Activated T-helper 17 cell treated with anti-CD3 and anti-CD28 coated beads, Interleukin-2, amount 50 U/mL, for 72 hours (primary cell): ENCODE measurements around the gene HIPK2. TPM values are rescaled to one million over a fixed set of nuclear protein-coding genes. Genes with fewer than 3 reads are reported as not detected.
A peak's percentile ranks its signal among the peaks of the same experiment; 100 is the strongest.

Experiments
- ATAC-seq: fragments of 150-1000 bp; cut with Tn5 transposase; replicated peaks from 2 replicates; pipeline ENCODE4 v1.10.0; 2021; ENCODE audit warnings: mild to moderate bottlenecking, moderate library complexity
- H3K27ac Mint-ChIP-seq: one replicate; pipeline ENCODE4 v1.8.0; 2022; ENCODE audit warnings: mixed read lengths
- H3K27me3 Mint-ChIP-seq: one replicate; pipeline ENCODE4 v1.8.0; 2022; ENCODE audit warnings: mixed read lengths
- H3K36me3 Mint-ChIP-seq: one replicate; pipeline ENCODE4 v1.8.0; 2022; ENCODE audit warnings: low read depth, mild to moderate bottlenecking, mixed read lengths
- H3K4me1 Mint-ChIP-seq: one replicate; pipeline ENCODE4 v1.8.0; 2022; ENCODE audit warnings: mixed read lengths
- H3K4me3 Mint-ChIP-seq: one replicate; pipeline ENCODE4 v1.8.0; 2022; ENCODE audit warnings: mild to moderate bottlenecking, mixed read lengths
- H3K9me3 Mint-ChIP-seq: one replicate; pipeline ENCODE4 v1.8.0; 2022; ENCODE audit warnings: mixed read lengths
- total RNA-seq, 2 donors: library from RNA; stranded (reverse); gene quantifications; one replicate each; pipeline ENCODE4 v1.2.3, GENCODE V29; 2022

HIPK2 gene
- total RNA-seq, 2 donors from 2014 or later: 44.2 to 46.9 TPM

DNA sequence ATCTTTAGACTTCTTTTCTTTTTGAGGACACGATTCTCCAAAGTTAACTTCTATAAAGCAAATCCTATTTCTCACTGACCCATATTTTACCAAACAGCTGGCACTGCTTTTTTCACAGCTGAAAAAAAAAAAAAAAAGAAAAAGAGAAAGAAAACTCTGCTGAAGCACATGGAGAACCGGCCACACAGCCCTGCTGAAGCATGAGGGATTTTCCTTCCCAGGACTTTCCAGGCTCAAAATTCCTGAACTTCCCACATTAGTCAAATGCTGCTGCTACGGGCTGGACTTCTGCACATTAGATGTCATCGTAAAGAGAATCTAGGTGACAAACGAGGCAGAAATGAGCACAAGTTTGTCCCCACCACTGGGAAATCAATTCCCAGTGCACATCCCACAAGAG lies 25.2 kb downstream of the HIPK2 start:
- Mint-ChIP-seq H3K9me3 (no peaks in the 10 kb centered on the region), H3K4me1 (peaks cover 38% of the 10 kb centered on the region), H3K27me3 (no peaks in the 10 kb centered on the region), H3K27ac (peak overlapping the region; percentile 47), H3K36me3 (peaks cover 8% of the 10 kb centered on the region), H3K4me3 (no peak overlapping the region)
- no peak for ATAC-seq

DNA sequence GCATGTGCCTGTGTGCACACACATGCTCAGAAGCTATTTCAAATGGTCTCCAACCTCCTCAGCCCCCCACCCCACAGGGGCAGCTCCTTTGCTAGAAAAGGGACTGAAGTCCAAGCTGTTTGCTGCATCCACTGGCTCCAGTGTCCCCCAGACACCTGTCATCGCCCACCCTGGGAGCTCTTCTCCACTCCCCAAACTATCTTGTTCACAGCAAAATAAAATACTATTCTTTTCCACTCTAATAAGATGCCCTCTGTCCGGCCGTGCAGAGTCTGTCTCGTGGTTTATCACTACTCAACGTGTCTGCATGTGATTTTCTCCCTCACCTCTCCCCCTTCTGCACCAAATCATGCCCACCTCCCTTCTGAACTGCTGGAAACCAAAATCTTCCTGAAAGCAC lies 25.6 kb downstream of the HIPK2 start:
- peak overlapping the region; percentile 47 for H3K27ac Mint-ChIP-seq
- no peak for ATAC-seq
- no peaks in the 10 kb centered on the region for H3K9me3 Mint-ChIP-seq
- no peaks in the 10 kb centered on the region for H3K27me3 Mint-ChIP-seq
- H3K36me3 Mint-ChIP-seq: peaks cover 8% of the 10 kb centered on the region
- H3K4me1 Mint-ChIP-seq: peaks cover 38% of the 10 kb centered on the region
- H3K4me3 Mint-ChIP-seq: no peak overlapping the region

- ATAC-seq: no peak
- Mint-ChIP-seq H3K4me1 (peaks cover 41% of the 10 kb centered on the region), H3K9me3 (no peaks in the 10 kb centered on the region), H3K4me3 (no peak overlapping the region), H3K36me3 (peaks cover 8% of the 10 kb centered on the region), H3K27ac (no peak overlapping the region), H3K27me3 (no peaks in the 10 kb centered on the region)
Measured at GRCh38 chr7:139750459-139751095, 27.2 kb downstream of the HIPK2 start.

- Mint-ChIP-seq H3K4me3 (no peak overlapping the region), H3K27ac (no peak overlapping the region), H3K27me3 (no peaks in the 10 kb centered on the region), H3K9me3 (no peaks in the 10 kb centered on the region), H3K36me3 (peaks cover 7% of the 10 kb centered on the region), H3K4me1 (peaks cover 35% of the 10 kb centered on the region)
- ATAC-seq: no peak
Measured at GRCh38 chr7:139749545-139749944, 28.3 kb downstream of the HIPK2 start.

DNA sequence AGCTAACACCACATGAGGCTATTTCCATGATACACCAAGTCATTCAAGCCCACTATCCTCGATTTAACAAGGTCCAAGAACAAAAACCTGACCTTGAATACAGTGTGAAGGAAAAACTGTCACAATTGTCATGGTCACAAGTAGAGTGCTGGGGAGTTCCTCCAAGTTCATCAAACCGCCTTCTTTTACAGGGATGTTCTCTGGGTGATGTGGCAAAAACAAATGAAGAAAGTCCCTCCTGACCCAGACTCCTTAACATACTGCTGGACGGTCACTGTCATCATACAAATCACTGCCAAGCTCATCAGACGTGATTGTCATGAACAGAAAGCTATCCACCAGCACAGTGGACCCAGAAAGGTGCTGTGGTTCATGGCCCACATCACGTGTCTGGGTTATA lies 28.9 kb downstream of the HIPK2 start:
- H3K36me3 Mint-ChIP-seq: peaks cover 1% of the 10 kb centered on the region
- no peak for ATAC-seq
- H3K27ac Mint-ChIP-seq: no peak overlapping the region
- H3K9me3 Mint-ChIP-seq: no peaks in the 10 kb centered on the region
- peaks cover 30% of the 10 kb centered on the region for H3K4me1 Mint-ChIP-seq
- no peaks in the 10 kb centered on the region for H3K27me3 Mint-ChIP-seq
- H3K4me3 Mint-ChIP-seq: no peak overlapping the region

- H3K27ac Mint-ChIP-seq: no peak overlapping the region
- H3K4me1 Mint-ChIP-seq: peaks cover 30% of the 10 kb centered on the region
- no peak overlapping the region for H3K4me3 Mint-ChIP-seq
- H3K36me3 Mint-ChIP-seq: no peaks in the 10 kb centered on the region
- no peaks in the 10 kb centered on the region for H3K9me3 Mint-ChIP-seq
- H3K27me3 Mint-ChIP-seq: no peaks in the 10 kb centered on the region
- ATAC-seq: no peak
Measured at GRCh38 chr7:139748373-139748765, 29.4 kb downstream of the HIPK2 start.

DNA sequence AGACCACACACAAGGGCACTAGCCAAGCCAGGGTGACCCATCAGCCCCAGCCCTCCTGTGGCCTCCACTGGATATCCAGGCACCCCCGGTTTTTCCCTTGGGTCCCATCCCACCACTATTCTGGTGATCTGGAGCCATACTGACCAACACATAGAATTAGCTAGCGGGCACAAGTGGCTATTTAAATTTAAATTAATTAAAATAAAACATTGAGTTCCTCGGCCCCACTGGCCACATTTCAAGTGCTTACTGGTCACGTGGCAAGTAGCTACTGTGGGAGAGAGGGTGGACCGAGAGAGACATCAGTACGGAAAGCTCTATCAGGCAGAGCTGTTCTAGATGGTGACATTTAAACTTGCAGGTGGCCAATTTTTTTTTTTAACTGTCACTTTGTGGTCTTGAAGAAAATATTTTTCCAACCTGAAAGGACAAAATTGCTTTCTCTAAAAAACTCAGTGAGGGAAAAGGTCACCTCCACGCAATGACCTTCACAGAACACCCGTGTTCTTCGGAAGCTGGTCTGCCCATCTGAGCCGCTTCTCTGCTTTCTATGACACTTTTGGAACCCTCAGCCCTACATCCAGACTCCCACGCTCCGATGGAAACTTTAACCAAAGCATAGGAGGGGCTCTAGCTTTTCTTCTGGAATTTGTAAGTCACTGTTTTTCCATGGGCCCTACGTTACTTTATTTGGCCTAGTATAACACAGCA lies 30.0 kb downstream of the HIPK2 start:
- Mint-ChIP-seq H3K4me1 (peaks cover 30% of the 10 kb centered on the region), H3K9me3 (no peaks in the 10 kb centered on the region), H3K36me3 (no peaks in the 10 kb centered on the region), H3K27ac (no peak overlapping the region), H3K27me3 (no peaks in the 10 kb centered on the region), H3K4me3 (no peak overlapping the region)
- no peak for ATAC-seq

GRCh38 chr7:139746652-139747051 lies 31.1 kb downstream of the HIPK2 start:
- Mint-ChIP-seq H3K4me1 (peaks cover 22% of the 10 kb centered on the region), H3K27ac (peak overlapping the region; percentile 11), H3K27me3 (no peaks in the 10 kb centered on the region), H3K36me3 (peaks cover 3% of the 10 kb centered on the region), H3K4me3 (no peak overlapping the region), H3K9me3 (no peaks in the 10 kb centered on the region)
- no peak for ATAC-seq

DNA sequence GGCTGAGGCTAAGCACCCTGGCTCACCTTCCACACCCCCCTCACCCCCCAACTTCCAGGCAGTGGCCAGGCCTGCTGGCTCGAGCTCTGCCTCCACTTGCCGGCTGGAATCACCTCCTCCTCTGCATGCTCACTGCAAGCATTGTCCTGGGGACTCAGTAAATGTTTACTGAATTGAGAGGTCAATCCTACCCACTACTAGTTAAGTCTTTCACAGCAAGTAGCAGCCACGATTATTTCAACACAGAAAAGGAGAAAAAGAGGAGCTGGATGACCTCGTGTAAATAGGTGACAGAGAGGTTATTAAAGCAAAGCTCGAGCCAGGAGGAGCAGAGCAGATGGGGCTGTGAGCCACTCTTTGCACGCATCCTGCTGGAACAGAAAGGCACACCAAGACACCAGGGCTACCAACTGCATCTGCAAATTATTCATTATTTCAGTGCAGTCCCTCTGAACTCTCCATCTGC lies 32.1 kb downstream of the HIPK2 start:
- peak overlapping the region; percentile 11 for H3K27ac Mint-ChIP-seq
- peaks cover 15% of the 10 kb centered on the region for H3K4me1 Mint-ChIP-seq
- no peak overlapping the region for H3K4me3 Mint-ChIP-seq
- H3K9me3 Mint-ChIP-seq: no peaks in the 10 kb centered on the region
- peaks cover 9% of the 10 kb centered on the region for H3K36me3 Mint-ChIP-seq
- no peaks in the 10 kb centered on the region for H3K27me3 Mint-ChIP-seq
- no peak for ATAC-seq

- peaks cover 11% of the 10 kb centered on the region for H3K4me1 Mint-ChIP-seq
- H3K4me3 Mint-ChIP-seq: no peak overlapping the region
- H3K27ac Mint-ChIP-seq: peak overlapping the region; percentile 11
- no peaks in the 10 kb centered on the region for H3K27me3 Mint-ChIP-seq
- H3K9me3 Mint-ChIP-seq: no peaks in the 10 kb centered on the region
- no peak for ATAC-seq
- H3K36me3 Mint-ChIP-seq: peaks cover 9% of the 10 kb centered on the region
Measured at GRCh38 chr7:139744768-139745677, 32.8 kb downstream of the HIPK2 start.

- H3K9me3 Mint-ChIP-seq: no peaks in the 10 kb centered on the region
- H3K36me3 Mint-ChIP-seq: peaks cover 9% of the 10 kb centered on the region
- no peaks in the 10 kb centered on the region for H3K27me3 Mint-ChIP-seq
- H3K4me1 Mint-ChIP-seq: peaks cover 12% of the 10 kb centered on the region
- peak overlapping the region; percentile 4 for H3K27ac Mint-ChIP-seq
- ATAC-seq: no peak
- H3K4me3 Mint-ChIP-seq: no peak overlapping the region
Measured at GRCh38 chr7:139743967-139744767, 33.6 kb downstream of the HIPK2 start.

DNA sequence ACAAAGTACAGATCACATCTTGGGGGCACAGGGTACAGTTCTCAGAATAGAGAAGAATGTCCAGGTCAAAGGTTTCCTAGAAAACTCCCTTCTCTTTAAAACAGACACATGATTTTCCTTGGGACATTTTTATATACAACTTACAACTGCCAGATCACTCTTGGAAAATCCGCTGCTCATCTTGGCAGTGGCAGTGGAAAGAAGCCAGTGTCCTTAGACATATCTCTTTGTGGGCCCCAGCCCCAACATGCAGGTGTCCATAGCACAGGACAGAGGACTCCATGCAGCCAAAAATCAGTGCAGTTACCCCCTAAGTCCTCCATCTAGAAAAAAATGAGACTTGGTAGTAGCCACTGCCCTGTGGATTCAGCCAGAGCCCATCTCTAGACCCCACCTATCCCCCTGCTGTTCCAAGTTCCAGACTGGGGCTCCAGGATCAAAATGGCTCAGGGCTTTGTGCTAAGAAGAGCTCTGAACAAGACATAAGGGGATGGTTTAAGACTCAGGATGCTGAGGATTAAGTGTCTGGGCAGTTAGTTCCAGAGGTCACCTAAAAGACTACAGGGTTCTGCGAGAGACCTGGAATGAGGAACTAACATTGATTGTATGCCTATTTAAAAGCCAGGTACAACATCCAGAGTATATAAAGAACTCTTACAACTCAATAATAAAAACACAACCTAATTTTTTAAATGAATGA lies 34.4 kb downstream of the HIPK2 start:
- Mint-ChIP-seq H3K4me1 (peaks cover 18% of the 10 kb centered on the region), H3K27me3 (no peaks in the 10 kb centered on the region), H3K4me3 (no peak overlapping the region), H3K9me3 (no peaks in the 10 kb centered on the region), H3K36me3 (peaks cover 9% of the 10 kb centered on the region), H3K27ac (peak overlapping the region; percentile 42)
- no peak for ATAC-seq

DNA sequence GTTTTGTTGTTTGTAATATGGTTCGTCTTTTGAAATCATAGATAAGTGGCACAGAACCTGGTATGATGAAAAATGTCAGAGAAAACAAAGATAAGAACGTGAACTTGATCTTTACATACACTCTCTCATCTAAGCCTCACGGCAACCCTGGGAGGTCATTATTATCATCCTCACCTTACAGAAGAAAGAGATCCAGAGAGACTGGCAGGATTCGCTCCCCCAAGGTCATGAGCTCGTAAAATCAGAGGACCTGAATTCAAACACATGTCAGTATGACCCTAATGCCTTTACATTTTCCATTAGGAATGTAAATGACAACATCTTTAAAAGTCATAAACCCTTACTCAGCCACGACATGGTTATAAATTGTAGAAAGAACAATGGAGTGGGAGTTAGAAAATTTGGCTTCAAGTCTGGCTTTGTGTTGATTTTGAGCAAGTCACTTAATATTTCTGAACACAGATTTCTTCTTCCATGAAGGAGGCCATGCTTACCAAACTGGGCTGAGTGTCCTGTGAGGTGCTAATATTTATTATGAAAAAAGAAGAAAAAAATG lies 35.9 kb downstream of the HIPK2 start:
- Mint-ChIP-seq H3K9me3 (no peaks in the 10 kb centered on the region), H3K36me3 (peaks cover 16% of the 10 kb centered on the region), H3K27me3 (no peaks in the 10 kb centered on the region), H3K27ac (peak overlapping the region; percentile 32), H3K4me3 (no peak overlapping the region), H3K4me1 (peaks cover 34% of the 10 kb centered on the region)
- no peak for ATAC-seq
